ES-I3 (cell line): ENCODE measurements around the gene PARP1.

Source experiments
- H3K36me3 ChIP-seq: 2 replicates; pipeline ENCODE4 v1.6.1; 2013; ENCODE audit warnings: mild to moderate bottlenecking, low read length, control low read depth, moderate library complexity; ENCODE audit not compliant: insufficient read depth
- H3K4me1 ChIP-seq: 2 replicates; pipeline ENCODE4 v1.6.1; 2013; ENCODE audit warnings: mild to moderate bottlenecking, control low read depth, low read length; ENCODE audit not compliant: insufficient read depth
- H3K9ac ChIP-seq: 2 replicates; pipeline ENCODE4 v1.6.1; 2013; ENCODE audit warnings: low read depth, mild to moderate bottlenecking, low read length, moderate library complexity
- H3K9me3 ChIP-seq: 2 replicates; pipeline ENCODE4 v1.6.1; 2013; ENCODE audit warnings: mild to moderate bottlenecking, low read length, moderate library complexity; ENCODE audit not compliant: control insufficient read depth, insufficient read depth

The PARP1 gene

GRCh38 chr1:226320930-226321329 is 87.0 kb downstream of the PARP1 start:
- H3K9me3 ChIP-seq = no peaks in the 10 kb centered on the region
- no peaks in the 10 kb centered on the region for H3K4me1 ChIP-seq
- H3K36me3 ChIP-seq = no peaks in the 10 kb centered on the region
- no peak overlapping the region for H3K9ac ChIP-seq

GRCh38 chr1:226318471-226318870 is 89.4 kb downstream of the PARP1 start:
- H3K4me1 ChIP-seq = no peaks in the 10 kb centered on the region
- no peaks in the 10 kb centered on the region for H3K36me3 ChIP-seq
- no peaks in the 10 kb centered on the region for H3K9me3 ChIP-seq
- no peak overlapping the region for H3K9ac ChIP-seq

- H3K36me3 ChIP-seq = no peaks in the 10 kb centered on the region
- H3K4me1 ChIP-seq = peaks cover 10% of the 10 kb centered on the region
- no peak overlapping the region for H3K9ac ChIP-seq
- no peaks in the 10 kb centered on the region for H3K9me3 ChIP-seq
Observed at GRCh38 chr1:226314055-226314454, 93.8 kb downstream of the PARP1 start.

- H3K9ac ChIP-seq = no peak overlapping the region
- H3K4me1 ChIP-seq = peaks cover 10% of the 10 kb centered on the region
- no peaks in the 10 kb centered on the region for H3K36me3 ChIP-seq
- H3K9me3 ChIP-seq = no peaks in the 10 kb centered on the region
Observed at GRCh38 chr1:226312065-226312464, 95.8 kb downstream of the PARP1 start.

GRCh38 chr1:226311376-226311775 is 96.5 kb downstream of the PARP1 start:
- no peak overlapping the region for H3K9ac ChIP-seq
- H3K36me3 ChIP-seq = no peaks in the 10 kb centered on the region
- peaks cover 11% of the 10 kb centered on the region for H3K4me1 ChIP-seq
- H3K9me3 ChIP-seq = no peaks in the 10 kb centered on the region
